Measurements from ENCODE around the gene WAPL.
"Not testable (repeated sequence)": the region's sequence is repeated elsewhere in the genome, so short reads cannot be mapped to it uniquely, and the experiment has no call there.

Gene WAPL

GRCh38 chr10:86521678-86522509, at the start of gene WAPL:
TSS of gene WAPL (minus strand) at chr10:86521792. CDS start at chr10:86518069, 3,723 bp downstream.
- DNase-seq, result peak; percentile 70

GRCh38 chr10:86569335-86569734, 47.7 kb upstream of the WAPL start:
- DNase-seq, result no peak

GRCh38 chr10:86566518-86566917, 44.9 kb upstream of the WAPL start:
- not testable (repeated sequence) for DNase-seq

- DNase-seq, result not testable (repeated sequence)
These were observed 41.7 kb upstream of the WAPL start for GRCh38 chr10:86563338-86563737.

- not testable (repeated sequence) for DNase-seq
These were observed 37.1 kb upstream of the WAPL start for GRCh38 chr10:86558695-86559094.

GRCh38 chr10:86556933-86557649, 35.5 kb upstream of the WAPL start:
- DNase-seq, result peak; percentile 83

- DNase-seq, result no peak
These were observed 34.9 kb upstream of the WAPL start for GRCh38 chr10:86556532-86556931.

- no peak for DNase-seq
These were observed 32.0 kb upstream of the WAPL start for GRCh38 chr10:86553639-86554038.

- no peak for DNase-seq
These were observed 31.6 kb upstream of the WAPL start for GRCh38 chr10:86553213-86553612.

GRCh38 chr10:86547296-86547695, 25.7 kb upstream of the WAPL start:
- no peak for DNase-seq

GRCh38 chr10:86545101-86545500, 23.5 kb upstream of the WAPL start:
- peak; percentile 16 for DNase-seq

- DNase-seq, result no peak
These were observed 18.4 kb upstream of the WAPL start for GRCh38 chr10:86540016-86540415.

- DNase-seq, result no peak
These were observed 17.0 kb upstream of the WAPL start for GRCh38 chr10:86538547-86538946.

GRCh38 chr10:86538040-86538439, 16.4 kb upstream of the WAPL start:
- DNase-seq, result not testable (repeated sequence)

- DNase-seq, result no peak
These were observed 14.8 kb upstream of the WAPL start for GRCh38 chr10:86536294-86536861.

GRCh38 chr10:86535132-86535882, 13.7 kb upstream of the WAPL start:
- DNase-seq, result no peak

GRCh38 chr10:86533328-86533727, 11.7 kb upstream of the WAPL start:
- peak; percentile 41 for DNase-seq

- DNase-seq, result not testable (repeated sequence)
These were observed 7.1 kb upstream of the WAPL start for GRCh38 chr10:86528736-86529135.

GRCh38 chr10:86526606-86527005, 5.0 kb upstream of the WAPL start:
- DNase-seq, result no peak

- DNase-seq, result not testable (repeated sequence)
These were observed 4.1 kb upstream of the WAPL start for GRCh38 chr10:86525713-86526112.

GRCh38 chr10:86524225-86524962, 2.8 kb upstream of the WAPL start:
- no peak for DNase-seq

GRCh38 chr10:86523348-86523747, 1.8 kb upstream of the WAPL start:
- no peak for DNase-seq

Data from NCI-H2107 (cell line).